Posterior vena cava (tissue), 2 donors: Measurements from ENCODE around the gene CHI3L1. TPM values are rescaled to one million over a fixed set of nuclear protein-coding genes. Genes with fewer than 3 reads are reported as not detected.
"Not testable (repeated sequence)": the region's sequence is repeated elsewhere in the genome, so short reads cannot be mapped to it uniquely, and the experiment has no call there.

Experiments used
- DNase-seq: peaks from one replicate; pipeline ENCODE4 v3.0.0-alpha.2; 2020; ENCODE audit warnings: low spot score
- intact Hi-C, 2 donors: fragments of 100-400 bp; cut with DNase I; formaldehyde crosslinking; loops; one replicate each; pipeline versions ENCODE4 v1.14.1 to v1.14.2; 2022 to 2023
- long read RNA-seq, 2 donors: library from polyadenylated mRNA; unstranded; transcript quantifications; one replicate each; pipeline ENCODE4 v2.0.0, GENCODE V29; 2020 to 2021
- total RNA-seq, 2 donors: library from RNA; stranded (reverse); fragmentation: NEBNext Ultra II Directional; extraction: Animal tissue kit (Norgen Biotek cat#: 25700); gene quantifications; one replicate each; pipeline ENCODE4 v1.2.1, GENCODE V29; 2021
- donor health status: DM: yes; HTN: yes; CAD: no.
- donor health status: DM: yes; HTN: yes; CAD: no.

The CHI3L1 gene
- 10 to 100 TPM; 26.7 to 30.3 TPM for total RNA-seq
- long read RNA-seq, donor 1, transcript CHI3L1-201 (10 exons, 1,792 nt): major isoform, 12 of 15 reads
- long read RNA-seq, donor 1, partial matches to known transcripts: 1 of 15 reads
- long read RNA-seq, donor 1, other reads (novel, unspliced or antisense): 2 of 15 reads
- long read RNA-seq, donor 2, transcript CHI3L1-201 (10 exons, 1,792 nt): major isoform, 56 of 67 reads
- long read RNA-seq, donor 2, partial matches to known transcripts: 1 of 67 reads
- long read RNA-seq, donor 2, other reads (novel, unspliced or antisense): 10 of 67 reads

DNA sequence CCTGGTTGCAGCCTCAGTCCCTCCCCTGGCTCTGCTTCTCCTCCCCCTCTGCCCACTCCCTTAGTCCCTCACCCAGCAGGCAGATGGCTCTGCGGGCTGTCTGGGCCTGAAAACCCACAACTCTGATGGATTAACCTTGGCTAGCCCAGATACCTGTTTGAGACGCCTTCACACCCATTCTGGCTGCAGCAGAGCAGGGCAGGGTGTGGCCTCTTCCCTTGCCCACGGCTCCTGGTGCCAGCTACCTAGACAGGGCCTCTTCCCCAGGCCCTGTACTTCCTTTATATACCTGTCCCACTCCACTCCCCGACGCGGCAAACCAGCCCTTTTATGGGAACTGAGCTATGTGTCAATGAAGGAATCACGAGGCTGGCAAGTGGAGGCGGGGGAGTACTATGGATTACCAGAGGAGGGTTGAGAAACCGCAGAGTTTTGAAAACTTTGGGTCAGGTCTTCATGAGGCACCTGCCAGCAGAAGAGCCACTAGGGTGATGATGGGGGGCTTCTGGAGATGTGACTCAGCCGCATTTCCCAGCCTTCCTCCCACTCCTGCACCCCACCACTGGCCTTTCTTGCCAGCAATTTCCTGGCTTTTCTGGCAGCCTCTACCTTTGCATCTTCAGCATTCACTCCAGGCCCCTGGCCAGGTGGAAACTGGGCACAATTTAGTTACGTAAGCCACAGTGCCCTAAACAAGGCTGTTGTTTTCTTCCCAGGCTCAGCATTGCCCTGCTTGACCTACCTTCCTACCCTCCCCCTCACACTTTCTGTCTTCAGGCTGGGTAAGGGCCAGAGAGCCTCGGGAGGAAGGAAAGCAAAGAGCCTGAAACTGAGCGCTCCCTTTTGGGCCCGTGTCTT, at the start of gene CHI3L1:
CHI3L1 (minus strand) TSS at position 259 of the 858 bp plus-strand sequence; CDS start at position 178, 81 bp downstream.
- peak; percentile 74 for DNase-seq

DNA sequence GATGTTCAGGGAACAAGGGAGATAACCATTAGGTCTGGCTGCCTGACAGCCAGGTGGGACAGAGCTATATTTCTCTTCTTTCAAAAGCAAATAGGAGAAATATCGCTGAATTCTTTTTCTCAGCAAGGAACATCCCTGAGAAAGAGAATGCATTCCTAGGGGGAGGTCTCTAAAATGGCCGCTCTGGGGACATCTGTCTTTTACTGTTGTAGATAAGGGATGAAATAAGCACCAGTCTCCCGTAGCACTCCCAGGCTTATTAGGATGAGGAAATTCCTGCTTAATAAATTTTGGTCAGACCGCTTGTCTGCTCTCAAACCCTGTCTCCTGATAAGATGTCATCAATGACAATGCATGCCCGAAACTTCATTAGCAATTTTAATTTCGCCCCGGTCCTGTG, 48.4 kb upstream of the CHI3L1 start:
- intact Hi-C loops, DNase-seq: not testable (repeated sequence)

More for the DNA sequence above, at the start of gene CHI3L1:
- intact Hi-C loops: no loop called here

DNA sequence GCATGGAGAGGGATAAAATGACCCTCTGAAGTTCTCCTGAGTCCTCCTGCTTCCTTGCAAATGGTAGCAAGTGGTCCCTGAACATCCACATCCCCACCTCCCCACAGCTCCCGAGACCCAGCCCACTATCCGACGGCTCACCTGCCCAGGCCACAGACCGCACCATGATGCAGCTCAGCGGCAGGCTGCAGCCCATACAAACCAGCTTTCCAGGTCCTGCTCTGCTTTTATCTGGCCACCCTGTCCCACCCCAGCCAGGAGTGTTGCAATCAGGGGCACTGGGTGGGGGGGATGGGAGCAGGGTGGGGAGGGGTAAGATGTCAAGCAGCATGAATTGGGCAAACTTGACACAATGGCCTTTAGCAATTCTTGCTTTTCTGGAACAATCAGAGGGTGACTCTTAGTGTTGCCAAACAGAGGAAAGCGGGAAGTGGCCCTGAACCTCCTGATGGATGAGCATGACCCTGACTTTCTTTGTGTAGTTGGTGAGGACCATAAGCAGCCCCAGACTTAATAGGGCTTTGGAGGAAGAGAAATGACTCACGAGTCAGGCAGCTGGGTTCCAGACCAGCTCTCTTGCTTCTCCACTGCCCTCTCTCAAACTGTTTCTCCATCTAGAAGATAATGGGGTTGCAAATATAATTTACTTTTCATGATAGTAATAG, 43.1 kb upstream of the CHI3L1 start, which contains the start of gene CHIT1:
CHIT1 (minus strand) TSS at position 203 of the 665 bp plus-strand sequence; CDS start at position 166, 37 bp downstream.
- DNase-seq: no peak
- intact Hi-C loops: no loop called here

DNA sequence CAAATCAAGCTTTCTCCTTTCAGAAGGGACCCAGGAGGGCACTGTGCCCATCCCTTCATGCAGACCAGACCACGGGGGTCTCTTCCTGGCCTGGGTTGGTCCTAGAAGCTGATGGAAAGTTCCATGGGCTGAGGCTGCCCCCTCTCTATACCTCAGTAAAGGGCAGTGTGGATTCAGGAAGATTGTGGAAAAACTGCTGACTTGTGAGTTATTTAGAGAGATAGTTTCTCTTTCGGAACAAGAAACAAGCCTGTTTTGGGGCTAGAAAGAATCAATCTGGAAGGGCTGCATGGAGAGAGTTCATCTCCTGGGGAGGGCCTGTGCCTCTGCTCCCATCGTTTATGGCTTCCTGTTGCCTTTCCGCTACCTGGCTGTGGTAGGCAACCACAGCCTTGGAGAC, 42.2 kb upstream of the CHI3L1 start:
- intact Hi-C loops: no loop called here
- no peak for DNase-seq

DNA sequence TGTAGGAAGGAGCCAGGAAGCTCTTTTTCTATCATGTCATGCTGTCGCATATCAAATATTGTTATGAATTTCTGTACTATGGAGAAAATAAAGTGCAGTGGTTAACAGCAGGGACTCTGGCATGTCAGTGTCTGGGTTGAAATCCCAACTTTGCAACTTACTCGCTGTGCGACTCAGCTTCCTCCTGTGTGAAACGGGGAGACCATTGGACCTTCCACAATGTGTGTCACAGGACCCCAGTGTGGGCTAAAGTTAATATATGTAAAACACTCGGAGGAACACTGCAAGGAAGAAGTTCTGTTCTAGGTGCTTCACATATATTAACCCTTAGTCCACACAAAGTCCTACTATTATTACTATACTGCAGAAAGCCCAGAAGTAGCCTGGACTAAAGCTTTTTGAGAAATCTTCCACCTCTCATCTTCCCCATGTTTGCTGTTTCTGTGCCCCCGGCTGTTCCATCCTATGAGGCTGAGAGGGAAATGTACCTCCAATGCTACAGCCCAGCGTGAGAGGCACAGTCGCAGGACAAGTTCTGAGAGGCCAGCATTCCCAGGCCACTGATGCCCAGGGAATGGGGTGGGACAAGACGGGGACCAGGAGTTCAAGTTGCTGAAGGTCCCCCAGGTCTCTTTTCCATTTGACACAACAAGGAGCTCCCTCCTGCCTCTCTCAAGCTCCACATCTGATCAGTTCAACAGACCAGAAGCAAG, 41.0 kb upstream of the CHI3L1 start:
- no peak for DNase-seq
- intact Hi-C loops: no loop called here

DNA sequence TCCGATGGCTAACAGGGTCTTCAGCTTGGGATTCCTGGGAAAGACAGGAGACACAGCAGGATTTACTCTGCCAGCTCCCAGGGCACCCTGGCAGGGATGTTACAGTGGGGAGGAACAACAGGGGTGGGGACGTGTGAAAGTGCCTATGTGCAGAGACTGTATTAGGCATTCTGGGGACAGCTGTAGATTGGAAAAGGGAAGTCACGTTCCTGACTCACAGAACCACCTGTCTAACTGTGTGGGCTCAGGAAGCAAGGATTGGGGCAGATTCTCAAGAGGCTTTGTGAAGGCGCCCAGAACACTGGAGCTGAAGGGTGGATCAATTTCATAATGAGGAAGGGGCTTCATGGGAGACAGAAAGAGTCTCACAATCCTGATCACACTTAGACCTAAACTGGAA, 38.6 kb upstream of the CHI3L1 start:
- DNase-seq: no peak
- intact Hi-C loops: no loop called here

DNA sequence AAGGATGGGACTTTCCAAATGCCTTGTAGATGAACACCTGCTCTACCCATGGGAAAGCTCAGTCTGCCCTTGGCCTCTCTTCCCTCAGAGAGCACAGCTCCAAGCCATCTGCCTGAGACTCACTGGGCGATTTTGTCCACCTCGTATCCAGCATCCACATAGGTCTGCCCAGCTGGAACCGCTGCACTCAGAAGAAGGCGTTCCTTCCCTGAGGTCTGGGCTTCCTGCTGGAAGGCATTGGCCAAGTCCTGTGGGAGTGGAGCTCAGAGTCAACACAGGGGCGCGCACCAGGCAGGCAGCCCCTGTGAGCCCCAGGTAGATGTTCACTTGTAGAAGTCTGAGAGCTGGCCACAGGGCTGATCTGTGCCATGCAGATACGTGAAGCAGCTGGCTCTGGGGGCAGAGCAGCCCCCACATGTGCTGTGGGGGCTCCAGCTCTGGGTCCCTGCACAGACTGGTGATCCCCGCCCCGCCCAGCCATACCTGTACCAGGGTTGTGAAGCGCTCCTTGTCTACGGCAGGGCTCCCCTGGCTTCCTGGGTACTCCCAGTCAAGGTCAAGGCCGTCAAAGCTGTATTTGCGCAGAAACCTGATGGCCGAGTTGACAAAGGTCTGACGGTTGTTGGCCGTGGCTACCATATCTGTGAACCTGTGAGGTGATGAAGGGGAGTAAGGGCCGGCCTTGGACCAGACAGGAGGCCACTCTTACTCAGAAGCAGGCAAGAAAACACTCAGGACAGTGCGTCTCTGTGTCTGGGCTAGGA, 36.7 kb upstream of the CHI3L1 start:
- no peak for DNase-seq
- intact Hi-C loops: no loop called here

DNA sequence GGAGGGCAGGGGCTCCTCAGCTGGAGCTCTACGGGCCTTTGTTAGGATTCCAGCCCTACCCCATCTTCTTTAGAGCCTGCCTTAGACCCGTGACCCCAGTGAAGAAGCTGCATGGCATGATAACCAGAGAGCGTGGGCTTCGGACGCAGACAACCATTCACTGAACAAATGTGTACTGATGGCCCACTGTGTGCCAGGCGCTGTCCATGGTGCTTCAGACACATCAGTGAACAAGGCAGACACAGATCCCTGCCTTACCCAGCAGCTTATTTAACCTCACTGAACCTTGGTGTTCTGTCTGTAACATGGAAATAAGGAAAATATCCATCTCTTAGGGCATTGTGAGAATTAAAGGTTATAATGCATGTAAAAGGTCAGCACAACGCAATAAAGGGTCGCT, 33.4 kb upstream of the CHI3L1 start:
- DNase-seq: no peak
- intact Hi-C loops: loop anchor here (5.0 kb wide), 3 partner anchors 103 to 183 kb away; no protein-coding TSS in a partner anchor

DNA sequence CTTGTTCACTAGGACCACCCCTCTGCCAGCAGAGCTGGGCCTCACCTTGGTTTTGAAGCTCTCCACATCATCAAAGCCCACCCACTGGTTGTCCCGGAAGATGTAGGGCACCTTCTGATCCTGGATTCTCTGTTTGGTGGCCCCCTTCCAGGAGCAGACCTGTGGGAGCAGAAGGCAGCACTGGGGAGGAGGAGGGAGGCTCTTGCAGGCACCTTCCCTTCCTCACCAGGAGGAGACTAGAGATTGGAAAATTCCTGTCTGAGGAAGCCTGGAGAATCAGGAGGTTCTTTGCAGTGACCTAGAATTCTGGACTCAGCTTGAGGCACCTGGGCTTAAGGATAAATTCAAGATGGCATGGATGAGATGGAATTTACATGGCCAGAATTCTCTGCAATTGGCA, 32.7 kb upstream of the CHI3L1 start:
- DNase-seq: no peak
- intact Hi-C loops: loop anchor here (5.0 kb wide), 3 partner anchors 102 to 182 kb away; no protein-coding TSS in a partner anchor

DNA sequence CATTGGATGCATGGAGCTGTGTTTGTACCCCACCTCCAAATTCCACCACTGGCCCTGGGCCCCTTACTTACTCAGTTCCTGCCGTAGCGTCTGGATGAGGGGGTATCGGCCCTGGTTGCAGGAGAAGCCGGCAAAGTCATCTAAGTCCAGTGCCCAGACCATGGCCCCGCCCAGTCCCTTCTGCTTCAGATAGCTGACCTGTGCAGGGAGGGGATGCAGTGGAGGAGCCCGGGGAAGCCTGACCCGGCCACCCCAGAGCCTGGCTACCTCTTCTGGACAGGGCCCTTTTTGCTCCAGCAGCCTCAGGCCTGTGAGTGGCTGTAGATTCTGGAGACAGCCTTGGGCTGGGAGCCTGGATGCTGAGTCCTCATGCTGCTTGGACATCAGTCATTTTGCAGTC, 31.2 kb upstream of the CHI3L1 start:
- intact Hi-C loops: loop anchor here (5.0 kb wide), 3 partner anchors 100 to 180 kb away; no protein-coding TSS in a partner anchor
- DNase-seq: no peak

DNA sequence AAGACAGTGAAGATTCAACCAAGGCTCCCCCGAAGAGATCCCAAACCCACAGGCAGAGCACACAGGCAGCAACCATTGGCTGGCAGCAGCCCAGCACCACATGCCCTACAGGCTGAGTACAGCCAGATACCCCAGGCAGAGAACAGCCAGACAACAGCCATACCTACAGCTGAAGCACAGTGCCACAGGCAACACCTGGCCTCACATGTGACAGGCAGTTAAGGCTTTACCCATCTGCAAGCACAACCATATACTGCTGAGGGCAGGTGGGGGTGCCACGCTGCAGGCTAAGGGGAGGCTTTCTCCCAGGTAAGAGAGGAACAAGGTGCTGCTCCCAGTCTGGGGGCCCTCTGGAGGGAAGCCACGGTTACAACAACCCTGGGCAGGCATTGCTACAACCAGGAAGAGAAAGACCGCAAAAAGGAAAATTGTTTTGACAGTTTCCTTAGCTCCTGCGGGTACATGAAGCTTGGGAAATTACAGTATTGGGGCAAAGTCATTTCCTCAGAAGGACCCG, 30.7 kb upstream of the CHI3L1 start:
- intact Hi-C loops: loop anchor here (5.0 kb wide), 3 partner anchors 100 to 180 kb away; no protein-coding TSS in a partner anchor
- DNase-seq: no peak

DNA sequence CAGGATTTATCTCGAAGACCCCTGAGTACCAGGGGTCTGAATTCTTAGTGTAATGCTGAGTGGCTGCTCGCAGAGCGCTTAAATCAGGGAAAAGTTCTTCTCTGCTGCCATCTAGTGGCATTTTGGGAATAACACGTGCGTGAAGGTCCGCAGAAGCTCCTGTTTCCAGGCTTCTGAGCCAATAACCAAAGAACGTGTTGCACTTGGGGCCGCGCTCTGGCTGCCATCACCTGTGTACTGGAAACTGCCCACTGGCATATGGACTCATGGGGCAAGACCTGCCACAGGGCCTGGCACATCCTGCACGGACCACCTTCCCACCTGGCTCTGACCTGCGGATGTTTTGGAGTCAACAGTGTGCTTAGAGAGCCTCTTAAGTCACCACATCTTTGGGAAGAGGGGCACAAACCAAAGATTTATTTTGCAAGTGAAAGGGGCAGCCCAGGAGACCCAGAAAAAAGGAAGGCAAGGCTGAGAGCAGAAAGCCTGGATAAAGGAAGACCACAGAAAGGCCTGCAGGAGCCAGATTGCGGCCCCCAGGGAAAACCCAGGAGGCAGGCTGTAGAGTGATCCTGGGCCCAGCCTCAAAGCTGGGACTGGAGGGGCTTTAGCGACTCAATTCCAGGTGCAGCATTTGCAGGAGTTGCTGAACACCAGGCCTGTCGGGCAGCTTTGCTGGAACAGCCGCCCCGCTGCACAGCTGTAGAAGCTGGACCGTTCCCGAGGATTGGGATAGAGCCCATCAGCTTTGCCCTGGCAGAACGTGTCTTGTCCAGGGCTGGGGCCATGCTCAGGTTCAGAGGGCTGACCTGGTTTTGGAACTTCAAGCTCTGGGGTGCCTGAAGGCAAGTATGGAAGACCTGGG, 30.0 kb upstream of the CHI3L1 start:
- intact Hi-C loops: loop anchor here (5.0 kb wide), 3 partner anchors 99 to 179 kb away; no protein-coding TSS in a partner anchor
- no peak for DNase-seq

DNA sequence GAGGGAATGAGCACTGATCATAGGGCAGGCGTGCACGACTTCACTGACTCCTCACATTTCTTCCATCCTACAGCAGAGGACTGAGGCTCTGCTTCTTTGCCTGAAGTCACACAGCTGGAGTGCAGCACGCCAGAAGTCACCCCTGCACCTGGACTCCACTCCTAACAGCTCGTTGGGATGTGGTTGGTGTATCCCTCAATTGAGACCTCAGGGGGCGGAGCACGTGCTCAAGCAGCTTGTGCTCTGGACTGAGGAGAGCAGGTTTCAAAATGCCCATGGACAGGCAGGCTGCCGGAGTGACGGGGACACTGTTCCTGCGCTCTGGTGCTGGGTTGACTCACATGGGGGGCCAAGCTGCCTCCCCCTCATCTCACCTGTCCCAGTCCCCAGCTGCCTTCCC, 29.1 kb upstream of the CHI3L1 start:
- intact Hi-C loops: loop anchor here (5.0 kb wide), 3 partner anchors 98 to 178 kb away; no protein-coding TSS in a partner anchor
- DNase-seq: no peak

DNA sequence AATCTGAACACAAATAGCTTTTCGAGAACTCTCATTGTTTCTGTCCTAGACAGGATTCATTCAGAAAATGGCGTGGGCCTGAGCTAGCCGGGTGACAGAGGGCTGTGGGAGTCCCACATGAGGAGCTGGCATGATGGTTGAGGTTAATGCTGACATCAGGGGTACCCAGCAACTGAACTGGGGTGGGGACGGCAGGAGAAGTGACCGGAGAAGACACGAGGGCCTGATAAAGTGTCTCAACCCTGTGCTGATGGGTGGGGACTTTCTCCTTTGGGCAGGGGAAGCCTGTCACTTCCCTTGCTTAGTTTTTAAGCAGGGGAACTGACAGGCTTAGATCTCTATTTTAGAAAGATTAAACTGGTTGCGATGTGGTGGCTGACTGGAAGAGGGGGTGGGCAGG, 28.4 kb upstream of the CHI3L1 start:
- intact Hi-C loops: loop anchor here (5.0 kb wide), 3 partner anchors 98 to 178 kb away; no protein-coding TSS in a partner anchor
- no peak for DNase-seq

DNA sequence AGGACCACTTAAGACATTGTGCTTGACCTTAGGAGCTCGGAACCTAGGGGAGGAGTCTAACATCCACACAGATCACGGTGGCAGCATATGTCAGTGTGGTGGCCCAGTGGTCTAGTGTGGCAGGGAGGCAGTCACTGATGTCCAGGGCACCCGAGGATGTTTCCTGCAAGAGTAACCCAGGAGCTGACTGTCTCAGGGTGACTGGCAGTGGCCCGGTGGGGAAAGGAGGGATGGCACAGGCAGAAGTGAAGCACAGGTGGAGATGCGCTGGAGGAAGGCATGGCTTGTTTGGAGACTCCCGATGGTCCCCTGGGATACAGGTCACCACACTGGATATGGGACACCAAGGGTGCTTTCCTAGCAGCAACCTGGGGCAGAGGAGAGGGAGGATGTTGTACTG, 26.6 kb upstream of the CHI3L1 start:
- no peak for DNase-seq
- intact Hi-C loops: no loop called here

DNA sequence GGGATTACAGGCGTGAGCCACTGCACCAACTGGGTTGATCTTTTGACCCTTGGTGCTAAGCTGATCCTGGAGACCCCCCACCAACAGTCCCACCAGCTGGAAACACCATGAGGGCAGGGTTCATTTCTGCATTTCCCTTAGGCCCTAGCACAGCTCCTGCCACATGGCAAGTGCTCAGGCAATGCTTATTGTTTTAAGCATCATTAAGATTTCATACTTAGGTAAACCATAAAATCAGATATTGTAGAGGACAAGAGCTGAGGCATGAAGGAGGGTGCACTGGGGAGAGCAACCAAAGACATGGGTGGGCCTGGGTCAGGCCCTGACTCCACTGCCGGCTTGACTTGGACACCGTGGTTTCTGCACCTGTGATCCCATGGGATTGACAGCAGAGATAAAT, 25.3 kb upstream of the CHI3L1 start:
- intact Hi-C loops: no loop called here
- DNase-seq: no peak

DNA sequence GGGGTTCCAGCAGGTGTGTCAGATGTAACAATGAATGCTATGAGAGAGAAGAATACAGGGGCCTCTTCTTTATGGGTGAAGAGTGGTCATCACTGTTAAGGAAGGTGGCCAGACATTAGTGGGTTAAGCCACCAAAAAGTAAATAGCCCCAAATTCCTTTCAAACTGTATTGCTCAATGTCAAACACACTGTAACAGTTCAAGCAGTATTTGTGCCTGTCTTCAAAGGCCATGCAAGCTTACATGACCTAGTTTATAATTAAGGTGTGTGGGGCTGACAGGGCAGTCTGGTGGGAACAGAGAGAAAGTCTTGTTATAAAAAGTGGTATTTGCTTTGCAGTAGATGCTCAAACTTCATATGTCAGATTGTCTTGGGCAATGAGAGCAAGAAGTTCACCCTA, 24.5 kb upstream of the CHI3L1 start:
- intact Hi-C loops: no loop called here
- no peak for DNase-seq
